ENCODE measurements around the gene KBTBD2. TPM values are rescaled to one million over a fixed set of nuclear protein-coding genes. Genes with fewer than 3 reads are reported as not detected.
A peak's percentile ranks its signal among the peaks of the same experiment; 100 is the strongest.
"Not testable (repeated sequence)": the region's sequence is repeated elsewhere in the genome, so short reads cannot be mapped to it uniquely, and the experiment has no call there.

The KBTBD2 gene
- total and polyA plus RNA-seq, 2 of the 4 experiments (the other 2 are of a cell fraction) = 13.2 to 32.3 TPM

GRCh38 chr7:32879460-32879859 lies 12.1 kb downstream of the KBTBD2 start:
- POLR2A ChIA-PET (ENCODE audit: unreplicated experiment) = no interaction called here
- TF ChIP-seq MXI1 (IDR thresholded peaks at IDR 0.05; ENCODE audit: borderline replicate concordance, low read depth, low read length) (no peak), FOS (IDR thresholded peaks at IDR 0.05; ENCODE audit: low read depth, low read length) (no peak), RAD21 (IDR thresholded peaks at IDR 0.05; ENCODE audit: low read length) (no peak), MAFK (IDR thresholded peaks at IDR 0.05; ENCODE audit: low read depth, low read length) (no peak), BHLHE40 (IDR thresholded peaks at IDR 0.05; ENCODE audit: low read depth, low read length) (no peak), USF2 (IDR thresholded peaks at IDR 0.05; ENCODE audit: low read depth, low read length) (no peak), POLR2A (IDR thresholded peaks at IDR 0.05; ENCODE audit: low read depth, low read length) (no peak), NFE2L2 (IDR thresholded peaks at IDR 0.05; ENCODE audit: low read depth, low read length) (peak; percentile 80)
- H3K27me3 ChIP-seq (ENCODE audit: control insufficient read depth, insufficient read depth, low read length) = no peaks in the 10 kb centered on the region
- in situ Hi-C loops (cut with MboI; ENCODE audit: low sequenced_read_pairs) = no loop called here
- H3K79me1 ChIP-seq (ENCODE audit: low read depth in 1 of 2, low read length in 2 of 2) = peaks cover 15 to 53% of the 10 kb centered on the region in 2 experiments; a peak in 3 of 4 replicates
- intact Hi-C loops (cut with micrococcal nuclease) = no loop called here
- H3K9ac ChIP-seq (ENCODE audit: low read depth, low read length) = no peak overlapping the region
- H4K20me1 ChIP-seq (ENCODE audit: insufficient read depth, low read length) = peaks cover 50% of the 10 kb centered on the region
- ATAC-seq (ENCODE audit: low read depth) (no peak), DNase-seq (no peak)
- no peak overlapping the region for H3K4ac ChIP-seq (ENCODE audit: low read depth, low read length)
- H3K4me1 ChIP-seq (ENCODE audit: control insufficient read depth, insufficient read depth, low read length) = peaks cover 7% of the 10 kb centered on the region
- WGBS, 2 experiments (ENCODE audit: extremely low coverage in 2 of 2, insufficient read length in 1 of 2) = no CpG with 5 or more reads among the region's 2 CpGs
- H3K14ac ChIP-seq (replicated peaks; ENCODE audit: low read depth, low read length) = peak overlapping the region; percentile 16
- peaks cover 7% of the 10 kb centered on the region; the same call in 1 of the 2 replicates for H3K9me1 ChIP-seq (ENCODE audit: insufficient read depth, low read length)
- no peak overlapping the region for H2BK20ac ChIP-seq (ENCODE audit: low read depth, low read length)
- dilution Hi-C loops (cut with HindIII; ENCODE audit: low sequenced_read_pairs, unreplicated experiment) = no loop called here
- peak overlapping the region; percentile 59; the same call in 1 of the 2 replicates for H3K23ac ChIP-seq (ENCODE audit: low read depth, low read length)
- no peak overlapping the region for H2AK5ac ChIP-seq (ENCODE audit: low read depth, low read length)
- H2AK9ac ChIP-seq (replicated peaks; ENCODE audit: low read depth, low read length, poor library complexity) = no peak overlapping the region
- CTCF ChIA-PET = no interaction called here
- H3K4me2 ChIP-seq (ENCODE audit: low read depth, low read length) = no peak overlapping the region
- H4K91ac ChIP-seq (ENCODE audit: insufficient read depth, low read depth, low read length) = no peak overlapping the region; the same call in 1 of the 2 replicates
- peaks cover 1% of the 10 kb centered on the region for H3K36me3 ChIP-seq (ENCODE audit: control insufficient read depth, insufficient read depth, low read length)
- peak overlapping the region; percentile 64 for H2BK5ac ChIP-seq (ENCODE audit: low read depth, low read length, poor library complexity, severe bottlenecking)
- H2BK120ac ChIP-seq (ENCODE audit: low read depth, low read length) = no peak overlapping the region
- no peak overlapping the region for H4K5ac ChIP-seq (ENCODE audit: low read depth, low read length)
- no peak overlapping the region for H3K27ac ChIP-seq (ENCODE audit: insufficient read depth, low read length)
- H4K8ac ChIP-seq (ENCODE audit: low read depth in 2 of 2, low read length in 2 of 2) = peak overlapping the region in 1 of 2 experiments; percentile 14; a peak in 1 of 4 replicates
- H3K18ac ChIP-seq (ENCODE audit: low read depth, low read length) = no peak overlapping the region
- no peak overlapping the region for H2BK15ac ChIP-seq (ENCODE audit: low read depth, low read length)
- no peak overlapping the region for H3K56ac ChIP-seq (ENCODE audit: extremely low read depth, insufficient read depth, low read length)
- H2AFZ ChIP-seq (replicated peaks; ENCODE audit: low read length, poor library complexity) = no peak overlapping the region
- no peak overlapping the region for H3K4me3 ChIP-seq (ENCODE audit: insufficient read depth, low read depth, low read length)
- no TSS peak for BruUV-seq (replicated peaks)
- H3K9me3 ChIP-seq (ENCODE audit: control insufficient read depth, insufficient read depth, low read length) = no peaks in the 10 kb centered on the region

- H3K9me1 ChIP-seq (ENCODE audit: insufficient read depth, low read length); H3K36me3 ChIP-seq (ENCODE audit: control insufficient read depth, insufficient read depth, low read length); H3K9me3 ChIP-seq (ENCODE audit: control insufficient read depth, insufficient read depth, low read length); H2BK5ac ChIP-seq (ENCODE audit: low read depth, low read length, poor library complexity, severe bottlenecking); H3K4me3 ChIP-seq (ENCODE audit: insufficient read depth, low read depth, low read length); dilution Hi-C loops (cut with HindIII; ENCODE audit: low sequenced_read_pairs, unreplicated experiment); H3K14ac ChIP-seq (replicated peaks; ENCODE audit: low read depth, low read length); CTCF ChIA-PET; DNase-seq; H3K18ac ChIP-seq (ENCODE audit: low read depth, low read length); H2AFZ ChIP-seq (replicated peaks; ENCODE audit: low read length, poor library complexity); H3K23ac ChIP-seq (ENCODE audit: low read depth, low read length); H3K27me3 ChIP-seq (ENCODE audit: control insufficient read depth, insufficient read depth, low read length); POLR2A ChIA-PET (ENCODE audit: unreplicated experiment); ATAC-seq (ENCODE audit: low read depth); H2BK15ac ChIP-seq (ENCODE audit: low read depth, low read length); intact Hi-C loops (cut with micrococcal nuclease); H3K4me2 ChIP-seq (ENCODE audit: low read depth, low read length); H2AK5ac ChIP-seq (ENCODE audit: low read depth, low read length); in situ Hi-C loops (cut with MboI; ENCODE audit: low sequenced_read_pairs); H3K56ac ChIP-seq (ENCODE audit: extremely low read depth, insufficient read depth, low read length); H3K27ac ChIP-seq (ENCODE audit: insufficient read depth, low read length); H4K8ac ChIP-seq (ENCODE audit: low read depth in 2 of 2, low read length in 2 of 2); H4K91ac ChIP-seq (ENCODE audit: insufficient read depth, low read depth, low read length); H2BK120ac ChIP-seq (ENCODE audit: low read depth, low read length); H3K4ac ChIP-seq (ENCODE audit: low read depth, low read length); BruUV-seq (replicated peaks); H2AK9ac ChIP-seq (replicated peaks; ENCODE audit: low read depth, low read length, poor library complexity); H2BK20ac ChIP-seq (ENCODE audit: low read depth, low read length); H3K4me1 ChIP-seq (ENCODE audit: control insufficient read depth, insufficient read depth, low read length); H3K9ac ChIP-seq (ENCODE audit: low read depth, low read length); H4K5ac ChIP-seq (ENCODE audit: low read depth, low read length): not testable (repeated sequence)
- Histone ChIP-seq H4K20me1 (ENCODE audit: insufficient read depth, low read length) (peaks cover 40% of the 10 kb centered on the region), H3K79me1 (ENCODE audit: low read depth in 1 of 2, low read length in 2 of 2) (peaks cover 20 to 55% of the 10 kb centered on the region in 2 experiments; a peak in 3 of 4 replicates)
- 95% methylated on average over 6 of the region's 8 CpGs; no CpG with 5 or more reads in 1 of the 2 experiments for WGBS, 2 experiments (ENCODE audit: extremely low coverage in 2 of 2, insufficient read length in 1 of 2)
Observed at GRCh38 chr7:32878023-32878422, 13.5 kb downstream of the KBTBD2 start.
